Glutamatergic neuron (in vitro differentiated cells): Measurements from ENCODE around the gene RLN2. TPM values are rescaled to one million over a fixed set of nuclear protein-coding genes. Genes with fewer than 3 reads are reported as not detected.
"Not testable (repeated sequence)": the region's sequence is repeated elsewhere in the genome, so short reads cannot be mapped to it uniquely, and the experiment has no call there.

ENCODE experiments used
- DNase-seq: peaks from one replicate; pipeline ENCODE4 v3.0.0; 2022
- H3K27ac Mint-ChIP-seq: one replicate; pipeline ENCODE4 v1.8.0; 2020; ENCODE audit warnings: mild to moderate bottlenecking, mixed read lengths, inconsistent platforms; ENCODE audit not compliant: unreplicated experiment
- H3K27me3 Mint-ChIP-seq: one replicate; pipeline ENCODE4 v1.8.0; 2020; ENCODE audit warnings: mild to moderate bottlenecking, moderate library complexity, mixed read lengths, inconsistent platforms; ENCODE audit not compliant: unreplicated experiment
- H3K36me3 Mint-ChIP-seq: one replicate; pipeline ENCODE4 v1.8.0; 2020; ENCODE audit warnings: mild to moderate bottlenecking, mixed read lengths, inconsistent platforms; ENCODE audit not compliant: unreplicated experiment
- H3K4me1 Mint-ChIP-seq: one replicate; pipeline ENCODE4 v1.8.0; 2020; ENCODE audit warnings: mild to moderate bottlenecking, low read depth, mixed read lengths, inconsistent platforms; ENCODE audit not compliant: unreplicated experiment
- H3K4me3 Mint-ChIP-seq: one replicate; pipeline ENCODE4 v1.8.0; 2020; ENCODE audit warnings: mild to moderate bottlenecking, mixed read lengths, inconsistent platforms; ENCODE audit not compliant: unreplicated experiment
- H3K9me3 Mint-ChIP-seq: one replicate; pipeline ENCODE4 v1.8.0; 2020; ENCODE audit warnings: mild to moderate bottlenecking, moderate library complexity, mixed read lengths, inconsistent platforms; ENCODE audit not compliant: unreplicated experiment
- CTCF ChIP-seq: fragments of 200-600 bp; sonication (generic); IDR thresholded peaks from one replicate; pipeline ENCODE4 v1.5.0; 2021; ENCODE audit not compliant: partially characterized antibody, unreplicated experiment
- long read RNA-seq: library from polyadenylated mRNA; unstranded; transcript quantifications from one replicate; pipeline ENCODE4 v2.0.0, GENCODE V29; 2020; ENCODE audit not compliant: unreplicated experiment
- total RNA-seq: library from RNA; stranded (reverse); fragmentation: NEBNext Ultra II Directional; extraction: Animal tissue kit (Norgen Biotek cat#: 25700); gene quantifications from one replicate; pipeline ENCODE4 v1.2.1, GENCODE V29; 2021; ENCODE audit not compliant: unreplicated experiment

The RLN2 gene
- not detected for total RNA-seq
- long read RNA-seq = 0 reads

DNA sequence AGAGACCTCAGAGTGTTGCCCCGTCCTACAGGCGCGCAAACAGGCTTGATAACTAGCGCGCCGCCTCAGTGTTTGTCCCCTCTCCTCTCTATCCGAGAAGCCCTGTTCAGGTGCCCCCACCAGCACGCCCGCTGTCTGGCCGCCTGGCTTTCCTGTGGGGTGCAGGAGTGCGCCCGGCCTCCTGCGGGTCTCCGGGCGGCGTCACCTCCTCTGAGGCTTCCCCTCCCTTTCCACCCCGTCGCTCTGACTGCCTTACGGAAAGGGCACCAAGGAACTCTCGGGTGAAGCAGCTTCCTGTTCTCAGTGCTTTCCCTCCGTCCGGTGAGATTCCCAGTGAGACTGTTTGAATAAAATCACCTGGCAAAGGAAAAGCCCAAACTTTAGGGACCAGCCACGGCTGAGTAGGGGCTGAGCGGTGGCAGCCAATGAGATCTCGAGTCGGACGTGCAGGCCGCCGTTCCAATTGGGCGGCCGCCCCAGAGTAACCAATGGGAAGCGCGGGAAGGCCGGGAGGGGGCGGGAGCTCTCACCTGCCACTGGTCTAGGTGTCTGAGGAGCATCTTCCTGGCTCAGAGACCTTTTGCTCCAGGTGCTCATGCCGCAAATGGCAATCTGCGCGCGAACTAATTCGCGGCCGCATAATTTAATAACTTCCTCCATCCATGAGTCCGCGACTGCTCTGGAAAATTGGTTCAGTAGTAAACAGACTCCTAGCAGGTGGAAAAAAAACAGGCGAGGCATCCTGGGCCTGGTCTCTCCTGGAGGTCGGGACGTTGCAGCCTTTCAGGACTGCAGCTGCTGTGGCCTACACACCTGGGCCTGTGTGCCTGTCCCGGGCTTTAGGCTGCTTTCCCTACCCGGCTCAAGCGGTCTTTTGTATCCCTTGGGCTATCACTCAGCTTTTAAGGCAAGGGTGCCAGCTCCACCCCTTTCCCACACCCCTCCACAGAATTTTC lies at the start of gene RLN2:
Gene RLN2 (minus strand): TSS at position 877 of the 956 bp plus-strand sequence. CDS start 136 bp downstream, at position 741.
- H3K9me3 Mint-ChIP-seq, H3K27me3 Mint-ChIP-seq, H3K27ac Mint-ChIP-seq, DNase-seq, H3K36me3 Mint-ChIP-seq, H3K4me1 Mint-ChIP-seq: not testable (repeated sequence)
- H3K4me3 Mint-ChIP-seq = peak within 1 kb of the TSS; percentile 78

GRCh38 chr9:5354184-5354583 lies 49.7 kb upstream of the RLN2 start:
- TF ChIP-seq CTCF = no peak
- Mint-ChIP-seq H3K9me3 (peaks cover 2% of the 10 kb centered on the region), H3K27me3 (no peaks in the 10 kb centered on the region), H3K36me3 (peaks cover 6% of the 10 kb centered on the region), H3K4me3 (no peak overlapping the region), H3K27ac (no peak overlapping the region), H3K4me1 (no peaks in the 10 kb centered on the region)
- DNase-seq = no peak

GRCh38 chr9:5352637-5353248 lies 48.2 kb upstream of the RLN2 start:
- no peak for TF ChIP-seq CTCF
- H3K4me1 Mint-ChIP-seq = no peaks in the 10 kb centered on the region
- peaks cover 2% of the 10 kb centered on the region for H3K9me3 Mint-ChIP-seq

DNA sequence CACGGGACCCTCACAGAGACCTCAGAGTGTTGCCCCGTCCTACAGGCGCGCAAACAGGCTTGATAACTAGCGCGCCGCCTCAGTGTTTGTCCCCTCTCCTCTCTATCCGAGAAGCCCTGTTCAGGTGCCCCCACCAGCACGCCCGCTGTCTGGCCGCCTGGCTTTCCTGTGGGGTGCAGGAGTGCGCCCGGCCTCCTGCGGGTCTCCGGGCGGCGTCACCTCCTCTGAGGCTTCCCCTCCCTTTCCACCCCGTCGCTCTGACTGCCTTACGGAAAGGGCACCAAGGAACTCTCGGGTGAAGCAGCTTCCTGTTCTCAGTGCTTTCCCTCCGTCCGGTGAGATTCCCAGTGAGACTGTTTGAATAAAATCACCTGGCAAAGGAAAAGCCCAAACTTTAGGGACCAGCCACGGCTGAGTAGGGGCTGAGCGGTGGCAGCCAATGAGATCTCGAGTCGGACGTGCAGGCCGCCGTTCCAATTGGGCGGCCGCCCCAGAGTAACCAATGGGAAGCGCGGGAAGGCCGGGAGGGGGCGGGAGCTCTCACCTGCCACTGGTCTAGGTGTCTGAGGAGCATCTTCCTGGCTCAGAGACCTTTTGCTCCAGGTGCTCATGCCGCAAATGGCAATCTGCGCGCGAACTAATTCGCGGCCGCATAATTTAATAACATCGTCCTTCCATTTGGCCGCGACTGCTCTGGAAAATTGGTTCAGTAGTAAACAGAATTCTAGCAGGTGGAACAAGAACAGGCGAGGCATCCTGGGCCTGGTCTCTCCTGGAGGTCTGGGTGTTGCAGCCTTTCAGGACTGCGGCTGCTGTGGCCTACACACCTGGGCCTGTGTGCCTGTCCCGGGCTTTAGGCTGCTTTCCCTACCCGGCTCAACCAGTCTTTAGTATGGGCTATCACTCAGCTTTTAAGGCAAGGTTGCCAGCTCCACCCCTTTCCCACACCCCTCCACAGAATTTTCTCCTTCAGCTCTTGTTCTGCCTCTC lies 34.8 kb upstream of the RLN2 start, which contains the start of gene RLN1:
Gene RLN1 (minus strand): TSS at position 885 of the 990 bp plus-strand sequence. CDS start 130 bp downstream, at position 755.
- not testable (repeated sequence) for H3K27me3 Mint-ChIP-seq, H3K36me3 Mint-ChIP-seq, H3K4me1 Mint-ChIP-seq, H3K27ac Mint-ChIP-seq, H3K9me3 Mint-ChIP-seq, DNase-seq
- peak within 1 kb of the TSS; percentile 82 for H3K4me3 Mint-ChIP-seq

More at GRCh38 chr9:5352637-5353248, 48.2 kb upstream of the RLN2 start:
- Mint-ChIP-seq H3K27ac (no peak overlapping the region), H3K36me3 (peaks cover 6% of the 10 kb centered on the region), H3K27me3 (no peaks in the 10 kb centered on the region), H3K4me3 (no peak overlapping the region)
- no peak for DNase-seq

GRCh38 chr9:5336688-5337087 lies 32.2 kb upstream of the RLN2 start:
- H3K27ac Mint-ChIP-seq = no peak overlapping the region

DNA sequence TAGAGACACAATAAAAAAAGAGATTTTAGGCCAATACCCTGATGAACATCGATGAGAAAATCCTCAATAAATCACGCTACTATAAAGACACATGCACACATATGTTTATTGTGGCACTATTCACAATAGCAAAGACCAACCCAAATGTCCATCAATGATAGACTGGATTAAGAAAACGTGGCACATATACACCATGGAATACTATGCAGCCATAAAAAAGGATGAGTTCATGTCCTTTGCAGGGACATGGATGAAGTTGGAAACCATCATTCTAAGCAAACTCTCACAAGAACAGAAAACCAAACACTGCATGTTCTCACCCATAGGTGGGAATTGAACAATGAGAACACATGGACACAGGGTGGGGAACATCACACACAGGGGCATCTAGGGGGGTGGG lies 26.8 kb upstream of the RLN2 start:
- H3K4me3 Mint-ChIP-seq, H3K27ac Mint-ChIP-seq, H3K4me1 Mint-ChIP-seq, H3K36me3 Mint-ChIP-seq, H3K27me3 Mint-ChIP-seq, DNase-seq, H3K9me3 Mint-ChIP-seq: not testable (repeated sequence)

More at GRCh38 chr9:5336688-5337087, 32.2 kb upstream of the RLN2 start:
- Mint-ChIP-seq H3K27me3 (no peaks in the 10 kb centered on the region), H3K4me1 (no peaks in the 10 kb centered on the region), H3K9me3 (peaks cover 2% of the 10 kb centered on the region), H3K4me3 (no peak overlapping the region), H3K36me3 (no peaks in the 10 kb centered on the region)
- TF ChIP-seq CTCF = no peak
- DNase-seq = no peak
